GM23338 (cell line): ENCODE data around the gene MAP3K4.

Source experiments
- CTCF ChIP-seq, 2 experiments: fragments of 200-600 bp in 1 of 2; sonication (generic) in 1 of 2; conservative IDR thresholded peaks; 2 replicates each; pipeline versions ENCODE4 v1.5.1 to v1.6.1; 2016 to 2017; ENCODE audit warnings: antibody characterized with exemption in 2 of 2, low read depth in 2 of 2, mild to moderate bottlenecking in 2 of 2, moderate library complexity in 1 of 2
- ETS1 ChIP-seq: IDR thresholded peaks from 2 replicates; pipeline ENCODE4 v1.6.1; 2016; ENCODE audit warnings: antibody characterized with exemption
- EZH2 ChIP-seq: fragments of 200-600 bp; sonication (generic); IDR thresholded peaks from one replicate; pipeline ENCODE4 v1.8.0; 2017; ENCODE audit warnings: antibody characterized with exemption, mild to moderate bottlenecking, low read depth; ENCODE audit not compliant: unreplicated experiment
- EZH2phosphoT487 ChIP-seq: fragments of 200-600 bp; sonication (generic); IDR thresholded peaks from one replicate; pipeline ENCODE4 v1.8.1; 2018; ENCODE audit warnings: antibody characterized with exemption; ENCODE audit not compliant: unreplicated experiment
- POLR2AphosphoS5 ChIP-seq: IDR thresholded peaks from 2 replicates; pipeline ENCODE4 v1.6.1; 2016; ENCODE audit warnings: antibody characterized with exemption, low read depth
- TF ChIP-seq, protein P1 (sequence below): IDR thresholded peaks from one replicate; pipeline ENCODE4 v1.6.1; 2018; ENCODE audit warnings: antibody characterized with exemption; ENCODE audit not compliant: unreplicated experiment

DNA sequence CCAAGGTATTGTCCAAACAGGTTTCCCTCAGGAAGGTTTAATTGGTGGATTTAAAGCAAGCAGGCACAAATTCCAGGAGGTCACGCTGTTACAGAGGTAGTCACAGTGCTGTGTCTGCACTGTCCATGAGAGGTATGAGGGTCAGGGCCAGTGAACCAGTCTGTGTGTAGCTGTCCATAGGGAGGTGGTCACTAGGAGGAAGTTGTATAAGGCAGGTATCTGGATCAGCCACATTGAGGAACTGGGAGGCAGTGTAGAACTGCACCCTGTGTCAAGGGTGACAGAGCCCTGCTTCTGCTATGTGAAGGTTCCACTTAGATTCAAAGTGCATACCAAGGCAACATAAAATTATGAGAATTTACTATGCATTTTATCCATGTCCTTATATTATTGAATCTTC, 73.3 kb downstream of the MAP3K4 start:
- TF ChIP-seq CTCF (conservative IDR thresholded peaks at IDR 0.05; ENCODE audit: low read depth in 2 of 2) (no peak), POLR2AphosphoS5 (no peak), EZH2 (no peak), EZH2phosphoT487 (no peak), ETS1 (no peak)
- TF ChIP-seq, protein P1, sequence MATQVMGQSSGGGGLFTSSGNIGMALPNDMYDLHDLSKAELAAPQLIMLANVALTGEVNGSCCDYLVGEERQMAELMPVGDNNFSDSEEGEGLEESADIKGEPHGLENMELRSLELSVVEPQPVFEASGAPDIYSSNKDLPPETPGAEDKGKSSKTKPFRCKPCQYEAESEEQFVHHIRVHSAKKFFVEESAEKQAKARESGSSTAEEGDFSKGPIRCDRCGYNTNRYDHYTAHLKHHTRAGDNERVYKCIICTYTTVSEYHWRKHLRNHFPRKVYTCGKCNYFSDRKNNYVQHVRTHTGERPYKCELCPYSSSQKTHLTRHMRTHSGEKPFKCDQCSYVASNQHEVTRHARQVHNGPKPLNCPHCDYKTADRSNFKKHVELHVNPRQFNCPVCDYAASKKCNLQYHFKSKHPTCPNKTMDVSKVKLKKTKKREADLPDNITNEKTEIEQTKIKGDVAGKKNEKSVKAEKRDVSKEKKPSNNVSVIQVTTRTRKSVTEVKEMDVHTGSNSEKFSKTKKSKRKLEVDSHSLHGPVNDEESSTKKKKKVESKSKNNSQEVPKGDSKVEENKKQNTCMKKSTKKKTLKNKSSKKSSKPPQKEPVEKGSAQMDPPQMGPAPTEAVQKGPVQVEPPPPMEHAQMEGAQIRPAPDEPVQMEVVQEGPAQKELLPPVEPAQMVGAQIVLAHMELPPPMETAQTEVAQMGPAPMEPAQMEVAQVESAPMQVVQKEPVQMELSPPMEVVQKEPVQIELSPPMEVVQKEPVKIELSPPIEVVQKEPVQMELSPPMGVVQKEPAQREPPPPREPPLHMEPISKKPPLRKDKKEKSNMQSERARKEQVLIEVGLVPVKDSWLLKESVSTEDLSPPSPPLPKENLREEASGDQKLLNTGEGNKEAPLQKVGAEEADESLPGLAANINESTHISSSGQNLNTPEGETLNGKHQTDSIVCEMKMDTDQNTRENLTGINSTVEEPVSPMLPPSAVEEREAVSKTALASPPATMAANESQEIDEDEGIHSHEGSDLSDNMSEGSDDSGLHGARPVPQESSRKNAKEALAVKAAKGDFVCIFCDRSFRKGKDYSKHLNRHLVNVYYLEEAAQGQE = no peak
